Caco-2 (cell line): ENCODE data around the gene ACTRT3. TPM values are rescaled to one million over a fixed set of nuclear protein-coding genes. Genes with fewer than 3 reads are reported as not detected.

ENCODE experiments used
- BruUV-seq: library from RNA; stranded (reverse); fragments of 400-500 nt; replicated peaks from 2 replicates; lab custom pipeline; 2021; lab: Mats Ljungman, UMichigan
- CTCF ChIA-PET: fragments of 300-600 bp; sonication (Branson Sonifier 250); formaldehyde crosslinking; loops from one replicate; lab custom pipeline; 2022; ENCODE audit warnings: antibody characterized with exemption; lab: Charles Lee
- POLR2A ChIA-PET: fragments of 300-600 bp; sonication (Branson Sonifier 250); formaldehyde crosslinking; loops from one replicate; lab custom pipeline; 2022; ENCODE audit warnings: antibody characterized with exemption; lab: Charles Lee
- DNase-seq, 2 experiments: peaks; one replicate each; pipeline versions ENCODE4 v3.0.0 to v3.0.0-alpha.2; 2020 to 2022
- H3K27me3 ChIP-seq: replicated peaks from 2 replicates; pipeline ENCODE4 v1.6.0; 2011; ENCODE audit warnings: low read length; ENCODE audit not compliant: control insufficient read depth, insufficient read depth
- H3K36me3 ChIP-seq: 2 replicates; pipeline ENCODE4 v1.5.1; 2011; ENCODE audit warnings: low read length; ENCODE audit not compliant: control insufficient read depth, insufficient read depth
- H3K4me1 ChIP-seq: fragments of 250-450 bp; sonication (Bioruptor Pico); 2 replicates; pipeline ENCODE4 v1.5.1; 2020; ENCODE audit warnings: mild to moderate bottlenecking
- H3K4me3 ChIP-seq: 2 replicates; pipeline ENCODE4 v1.5.1; 2011; ENCODE audit warnings: low read depth, mild to moderate bottlenecking, control low read depth, low read length
- H3K9me3 ChIP-seq: fragments of 250-450 bp; sonication (Bioruptor Pico); 2 replicates; pipeline ENCODE4 v1.5.1; 2020; ENCODE audit warnings: mild to moderate bottlenecking, moderate library complexity
- H3K27ac Mint-ChIP-seq: one replicate; pipeline ENCODE4 v1.8.0; 2022; ENCODE audit warnings: mixed read lengths; ENCODE audit not compliant: unreplicated experiment
- H3K27me3 Mint-ChIP-seq: one replicate; pipeline ENCODE4 v1.8.0; 2022; ENCODE audit warnings: mixed read lengths; ENCODE audit not compliant: insufficient read depth, unreplicated experiment
- H3K36me3 Mint-ChIP-seq: one replicate; pipeline ENCODE4 v1.8.0; 2022; ENCODE audit warnings: mild to moderate bottlenecking, mixed read lengths; ENCODE audit not compliant: insufficient read depth, unreplicated experiment
- H3K4me1 Mint-ChIP-seq: one replicate; pipeline ENCODE4 v1.8.0; 2022; ENCODE audit warnings: low read depth, mixed read lengths; ENCODE audit not compliant: unreplicated experiment
- H3K4me3 Mint-ChIP-seq: one replicate; pipeline ENCODE4 v1.8.0; 2022; ENCODE audit warnings: mild to moderate bottlenecking, moderate library complexity, mixed read lengths; ENCODE audit not compliant: unreplicated experiment
- H3K9me3 Mint-ChIP-seq: one replicate; pipeline ENCODE4 v1.8.0; 2022; ENCODE audit warnings: mixed read lengths; ENCODE audit not compliant: unreplicated experiment
- intact Hi-C: fragments of 100-400 bp; cut with micrococcal nuclease; formaldehyde crosslinking; loops from one replicate; pipeline ENCODE4 v1.10.0; 2022; ENCODE audit not compliant: unreplicated experiment
- total RNA-seq: library from RNA; stranded (reverse); gene quantifications from 2 replicates; pipeline ENCODE4 v1.2.3, GENCODE V29; 2022
- TF ChIP-seq, protein P1 (sequence below), 2 experiments: fragments of 200-600 bp in 1 of 2; IDR thresholded peaks; 1 replicate in 1 of 2; 2 replicates in 1 of 2; pipeline versions ENCODE4 v1.5.1 to v1.8.0; 2011 to 2022; ENCODE audit warnings: antibody characterized with exemption in 1 of 2, control low read depth in 1 of 2, inconsistent platforms in 1 of 2, low read depth in 1 of 2, low read length in 1 of 2, mild to moderate bottlenecking in 1 of 2, moderate library complexity in 1 of 2; ENCODE audit not compliant: insufficient read depth in 1 of 2, severe bottlenecking in 1 of 2, unreplicated experiment in 1 of 2

ACTRT3 gene
- total RNA-seq, 1 experiment from 2014 or later = not detected

DNA sequence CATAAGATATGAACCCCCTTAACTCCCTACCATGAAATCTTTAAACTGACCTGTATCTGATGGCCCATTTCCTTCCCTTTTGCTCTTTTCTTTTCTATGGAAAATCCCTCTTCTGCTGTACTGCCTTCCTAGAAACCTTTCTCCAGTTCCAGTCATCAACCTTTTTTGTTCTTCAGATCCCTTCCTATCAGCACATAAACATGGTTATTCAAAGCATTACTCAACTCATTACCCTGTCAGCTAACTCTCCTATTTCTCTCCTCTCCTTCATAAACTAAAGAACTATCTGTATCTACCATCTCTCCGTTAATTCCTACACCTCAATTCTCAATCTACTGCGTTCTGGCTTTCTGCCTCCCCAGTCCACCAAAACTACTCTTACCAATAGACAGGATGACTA lies 17.5 kb downstream of the ACTRT3 start:
- DNase-seq = no peak
- Histone ChIP-seq H3K4me1 (peaks cover 12% of the 10 kb centered on the region; the same call in 1 of the 2 replicates), H3K9me3 (no peaks in the 10 kb centered on the region), H3K36me3 (no peaks in the 10 kb centered on the region), H3K27me3 (no peaks in the 10 kb centered on the region), H3K4me3 (no peak overlapping the region)
- H3K27me3 Mint-ChIP-seq = no peaks in the 10 kb centered on the region
- POLR2A ChIA-PET = no interaction called here
- TF ChIP-seq, protein P1, sequence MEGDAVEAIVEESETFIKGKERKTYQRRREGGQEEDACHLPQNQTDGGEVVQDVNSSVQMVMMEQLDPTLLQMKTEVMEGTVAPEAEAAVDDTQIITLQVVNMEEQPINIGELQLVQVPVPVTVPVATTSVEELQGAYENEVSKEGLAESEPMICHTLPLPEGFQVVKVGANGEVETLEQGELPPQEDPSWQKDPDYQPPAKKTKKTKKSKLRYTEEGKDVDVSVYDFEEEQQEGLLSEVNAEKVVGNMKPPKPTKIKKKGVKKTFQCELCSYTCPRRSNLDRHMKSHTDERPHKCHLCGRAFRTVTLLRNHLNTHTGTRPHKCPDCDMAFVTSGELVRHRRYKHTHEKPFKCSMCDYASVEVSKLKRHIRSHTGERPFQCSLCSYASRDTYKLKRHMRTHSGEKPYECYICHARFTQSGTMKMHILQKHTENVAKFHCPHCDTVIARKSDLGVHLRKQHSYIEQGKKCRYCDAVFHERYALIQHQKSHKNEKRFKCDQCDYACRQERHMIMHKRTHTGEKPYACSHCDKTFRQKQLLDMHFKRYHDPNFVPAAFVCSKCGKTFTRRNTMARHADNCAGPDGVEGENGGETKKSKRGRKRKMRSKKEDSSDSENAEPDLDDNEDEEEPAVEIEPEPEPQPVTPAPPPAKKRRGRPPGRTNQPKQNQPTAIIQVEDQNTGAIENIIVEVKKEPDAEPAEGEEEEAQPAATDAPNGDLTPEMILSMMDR (IDR thresholded peaks at IDR 0.05; ENCODE audit: insufficient read depth in 1 of 2, low read depth in 1 of 2, low read length in 1 of 2, severe bottlenecking in 1 of 2, unreplicated experiment in 1 of 2) = no peak
- H3K4me1 Mint-ChIP-seq = peaks cover 8% of the 10 kb centered on the region
- no peaks in the 10 kb centered on the region for H3K36me3 Mint-ChIP-seq
- CTCF ChIA-PET = no interaction called here
- no TSS peak for BruUV-seq
- no peaks in the 10 kb centered on the region for H3K9me3 Mint-ChIP-seq
- intact Hi-C loops = no loop called here
- no peak overlapping the region for H3K4me3 Mint-ChIP-seq
- no peak overlapping the region for H3K27ac Mint-ChIP-seq

DNA sequence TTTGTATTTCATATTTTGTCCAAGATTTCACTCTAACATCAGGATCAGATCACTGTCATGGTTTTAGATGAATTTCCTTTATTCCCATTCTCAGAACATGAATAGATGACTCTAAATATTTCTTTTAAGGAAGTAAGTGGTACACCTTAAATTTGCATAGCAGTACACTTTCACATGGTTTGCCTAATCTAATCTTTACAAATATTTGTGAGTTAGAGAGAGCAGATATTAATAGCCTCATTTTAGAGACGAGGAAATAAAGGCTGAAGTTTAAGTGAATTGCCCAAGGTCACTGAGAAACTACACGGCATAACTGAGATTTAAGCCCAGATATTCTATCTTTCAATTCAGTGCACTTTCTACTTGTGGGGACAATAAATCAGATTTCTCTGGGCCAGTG lies 18.7 kb downstream of the ACTRT3 start:
- POLR2A ChIA-PET = no interaction called here
- intact Hi-C loops = no loop called here
- Mint-ChIP-seq H3K27me3 (peaks cover 2% of the 10 kb centered on the region), H3K36me3 (no peaks in the 10 kb centered on the region), H3K4me1 (peaks cover 8% of the 10 kb centered on the region), H3K4me3 (no peak overlapping the region), H3K27ac (no peak overlapping the region), H3K9me3 (no peaks in the 10 kb centered on the region)
- Histone ChIP-seq H3K4me1 (peaks cover 12% of the 10 kb centered on the region; the same call in 1 of the 2 replicates), H3K36me3 (no peaks in the 10 kb centered on the region), H3K9me3 (no peaks in the 10 kb centered on the region), H3K4me3 (no peak overlapping the region), H3K27me3 (no peaks in the 10 kb centered on the region)
- DNase-seq = no peak
- no TSS peak for BruUV-seq
- CTCF ChIA-PET = no interaction called here
- TF ChIP-seq, protein P1 (IDR thresholded peaks at IDR 0.05; ENCODE audit: insufficient read depth in 1 of 2, low read depth in 1 of 2, low read length in 1 of 2, severe bottlenecking in 1 of 2, unreplicated experiment in 1 of 2) = no peak

DNA sequence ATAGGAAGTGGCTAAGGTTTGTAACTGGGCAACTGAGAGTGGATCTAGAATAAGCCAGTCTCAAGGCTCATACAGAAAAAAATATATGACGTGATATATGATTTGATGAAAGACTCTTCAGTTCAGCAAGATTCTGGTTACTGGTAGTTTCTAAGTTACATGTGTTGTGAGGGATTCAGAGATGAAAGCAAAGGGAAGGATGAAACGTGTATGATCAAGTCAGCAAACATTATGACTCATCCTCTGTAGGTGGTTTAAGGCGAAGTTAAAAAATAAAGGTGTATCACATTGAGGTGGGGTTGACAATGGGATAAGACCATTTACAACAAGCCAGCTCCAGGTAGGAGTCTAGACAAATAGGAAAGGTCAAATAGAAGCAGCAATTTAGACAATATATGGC lies 20.7 kb downstream of the ACTRT3 start:
- ChIA-PET CTCF (no interaction called here), POLR2A (no interaction called here)
- Histone ChIP-seq H3K27me3 (no peaks in the 10 kb centered on the region), H3K4me1 (peaks cover 12% of the 10 kb centered on the region; the same call in 1 of the 2 replicates), H3K9me3 (no peaks in the 10 kb centered on the region), H3K4me3 (no peak overlapping the region), H3K36me3 (no peaks in the 10 kb centered on the region)
- Mint-ChIP-seq H3K27ac (no peak overlapping the region), H3K36me3 (no peaks in the 10 kb centered on the region), H3K27me3 (peaks cover 2% of the 10 kb centered on the region), H3K4me1 (peaks cover 8% of the 10 kb centered on the region), H3K4me3 (no peak overlapping the region), H3K9me3 (no peaks in the 10 kb centered on the region)
- BruUV-seq = no TSS peak
- intact Hi-C loops = no loop called here
- TF ChIP-seq, protein P1 (IDR thresholded peaks at IDR 0.05; ENCODE audit: insufficient read depth in 1 of 2, low read depth in 1 of 2, low read length in 1 of 2, severe bottlenecking in 1 of 2, unreplicated experiment in 1 of 2) = no peak
- no peak for DNase-seq
